HG03097 (cell line): ENCODE data around the gene SP4.
"Not testable (repeated sequence)": the region's sequence is repeated elsewhere in the genome, so short reads cannot be mapped to it uniquely, and the experiment has no call there.

ENCODE experiments used
- ATAC-seq: cut with Tn5 transposase; IDR thresholded peaks from one replicate; pipeline ENCODE4 v1.9.1; 2021; ENCODE audit not compliant: unreplicated experiment, low FRiP score

Gene SP4

GRCh38 chr7:21508538-21508937 is 80.7 kb downstream of the SP4 start:
- no peak for ATAC-seq

GRCh38 chr7:21514062-21514461 is 86.2 kb downstream of the SP4 start:
- ATAC-seq, result no peak

- no peak for ATAC-seq
Observed at GRCh38 chr7:21524680-21525079, 96.8 kb downstream of the SP4 start.

- ATAC-seq, result no peak
Observed at GRCh38 chr7:21526007-21526406, 98.1 kb downstream of the SP4 start.

GRCh38 chr7:21526448-21526847 is 98.6 kb downstream of the SP4 start:
- ATAC-seq, result no peak

- not testable (repeated sequence) for ATAC-seq
Observed at GRCh38 chr7:21532485-21532884, 104.6 kb downstream of the SP4 start.

GRCh38 chr7:21533646-21534045 is 105.8 kb downstream of the SP4 start:
- ATAC-seq, result not testable (repeated sequence)

- not testable (repeated sequence) for ATAC-seq
Observed at GRCh38 chr7:21536445-21537118, 108.7 kb downstream of the SP4 start.

GRCh38 chr7:21538936-21539495 is 111.1 kb downstream of the SP4 start:
- no peak for ATAC-seq

GRCh38 chr7:21542891-21543527 is 115.1 kb downstream of the SP4 start, which contains the start of gene DNAH11:
Gene DNAH11 (plus strand): TSS chr7:21543039. CDS start chr7:21543246, 207 bp downstream.
- no peak for ATAC-seq

- ATAC-seq, result no peak
Observed at GRCh38 chr7:21543528-21544302, 115.8 kb downstream of the SP4 start.

- no peak for ATAC-seq
Observed at GRCh38 chr7:21544303-21544656, 116.4 kb downstream of the SP4 start.

GRCh38 chr7:21544715-21545114 is 116.8 kb downstream of the SP4 start:
- no peak for ATAC-seq

- ATAC-seq, result no peak
Observed at GRCh38 chr7:21547501-21547900, 119.6 kb downstream of the SP4 start.

- no peak for ATAC-seq
Observed at GRCh38 chr7:21548491-21548890, 120.6 kb downstream of the SP4 start.

- ATAC-seq, result no peak
Observed at GRCh38 chr7:21550076-21550475, 122.2 kb downstream of the SP4 start.

GRCh38 chr7:21550821-21551531 is 123.1 kb downstream of the SP4 start:
- ATAC-seq, result no peak

GRCh38 chr7:21562385-21562784 is 134.5 kb downstream of the SP4 start:
- no peak for ATAC-seq
